ENCODE measurements around the gene SAMD3. TPM values are rescaled to one million over a fixed set of nuclear protein-coding genes. Genes with fewer than 3 reads are reported as not detected.

SAMD3 gene
- total RNA-seq, 4 donors from 2014 or later, result 4.0 to 4.4 TPM; not detected in 2

DNA sequence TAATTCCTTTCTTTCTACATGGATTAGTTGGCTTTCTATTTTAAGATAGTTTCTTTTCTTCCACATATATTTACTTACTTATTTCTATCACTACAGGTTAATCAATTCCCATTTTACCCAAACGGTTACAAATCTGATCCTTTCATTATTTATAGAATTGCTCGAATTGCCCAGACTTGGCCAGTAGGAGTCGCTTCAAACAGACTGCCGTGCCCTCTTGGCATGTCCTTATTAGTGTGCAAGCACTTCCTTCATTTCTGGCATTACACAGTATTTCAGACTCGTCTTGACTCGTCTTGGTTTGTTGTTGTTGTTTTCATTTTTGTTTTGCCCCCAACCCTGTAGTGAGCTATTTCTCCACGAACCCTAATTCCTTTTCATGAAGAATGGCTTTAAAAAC, 74.6 kb downstream of the SAMD3 start:
- TF ChIP-seq, protein P1, sequence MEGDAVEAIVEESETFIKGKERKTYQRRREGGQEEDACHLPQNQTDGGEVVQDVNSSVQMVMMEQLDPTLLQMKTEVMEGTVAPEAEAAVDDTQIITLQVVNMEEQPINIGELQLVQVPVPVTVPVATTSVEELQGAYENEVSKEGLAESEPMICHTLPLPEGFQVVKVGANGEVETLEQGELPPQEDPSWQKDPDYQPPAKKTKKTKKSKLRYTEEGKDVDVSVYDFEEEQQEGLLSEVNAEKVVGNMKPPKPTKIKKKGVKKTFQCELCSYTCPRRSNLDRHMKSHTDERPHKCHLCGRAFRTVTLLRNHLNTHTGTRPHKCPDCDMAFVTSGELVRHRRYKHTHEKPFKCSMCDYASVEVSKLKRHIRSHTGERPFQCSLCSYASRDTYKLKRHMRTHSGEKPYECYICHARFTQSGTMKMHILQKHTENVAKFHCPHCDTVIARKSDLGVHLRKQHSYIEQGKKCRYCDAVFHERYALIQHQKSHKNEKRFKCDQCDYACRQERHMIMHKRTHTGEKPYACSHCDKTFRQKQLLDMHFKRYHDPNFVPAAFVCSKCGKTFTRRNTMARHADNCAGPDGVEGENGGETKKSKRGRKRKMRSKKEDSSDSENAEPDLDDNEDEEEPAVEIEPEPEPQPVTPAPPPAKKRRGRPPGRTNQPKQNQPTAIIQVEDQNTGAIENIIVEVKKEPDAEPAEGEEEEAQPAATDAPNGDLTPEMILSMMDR (IDR thresholded peaks at IDR 0.05), result no peak
- no peaks in the 10 kb centered on the region for H3K36me3 ChIP-seq
- H3K27me3 ChIP-seq, result no peaks in the 10 kb centered on the region
- H3K9me3 ChIP-seq, result no peaks in the 10 kb centered on the region
- 84 to 96% methylated on average over 4 to 7 of the region's 7 CpGs for WGBS, 2 donors (ENCODE audit: low coverage in 1 of 2)
- H3K4me3 ChIP-seq, result no peak overlapping the region
- in situ Hi-C loops (cut with MboI; ENCODE audit: low pct_ligation_motif_present in 1 of 4, low pct_unique_long_range_greater_than_20kb in 1 of 4, low sequenced_read_pairs in 3 of 4) (no loop called here), intact Hi-C loops (cut with DNase I; ENCODE audit: low total_unique reads) (no loop called here)
- H3K4me1 ChIP-seq, result no peaks in the 10 kb centered on the region
- H3K27ac ChIP-seq, result no peak overlapping the region
- DNase-seq, result no peak

DNA sequence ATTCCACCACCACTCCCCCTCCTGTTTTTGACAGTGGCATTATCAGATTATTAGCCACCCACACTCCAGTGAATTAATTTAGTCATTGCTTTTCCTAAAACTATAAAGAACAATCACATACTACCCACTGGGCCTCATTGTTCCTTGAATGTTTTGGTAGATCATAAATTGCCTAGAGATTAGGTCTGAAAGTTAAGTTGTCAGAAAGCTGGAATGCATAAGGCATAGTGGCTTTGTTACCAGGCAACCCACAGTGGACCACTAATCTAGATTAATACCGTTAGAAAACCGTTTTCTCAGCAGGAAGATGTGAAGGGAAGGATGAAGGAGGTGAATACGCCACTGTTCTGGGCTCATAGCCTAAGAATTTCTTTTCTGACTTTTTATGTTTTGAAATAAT, 75.6 kb downstream of the SAMD3 start:
- no peaks in the 10 kb centered on the region for H3K9me3 ChIP-seq
- H3K4me1 ChIP-seq, result no peaks in the 10 kb centered on the region
- intact Hi-C loops (cut with DNase I; ENCODE audit: low total_unique reads), result no loop called here
- H3K27me3 ChIP-seq, result no peaks in the 10 kb centered on the region
- in situ Hi-C loops (cut with MboI; ENCODE audit: low pct_ligation_motif_present in 1 of 4, low pct_unique_long_range_greater_than_20kb in 1 of 4, low sequenced_read_pairs in 3 of 4), result no loop called here
- no peaks in the 10 kb centered on the region for H3K36me3 ChIP-seq
- H3K4me3 ChIP-seq, result no peak overlapping the region
- H3K27ac ChIP-seq, result no peak overlapping the region
- no peak for DNase-seq
- TF ChIP-seq POLR2A (IDR thresholded peaks at IDR 0.05) (no peak), EP300 (IDR thresholded peaks at IDR 0.05; ENCODE audit: low read depth) (no peak)
- 67 to 87% methylated on average over 3 of the region's 3 CpGs for WGBS, 2 donors (ENCODE audit: low coverage in 1 of 2)

DNA sequence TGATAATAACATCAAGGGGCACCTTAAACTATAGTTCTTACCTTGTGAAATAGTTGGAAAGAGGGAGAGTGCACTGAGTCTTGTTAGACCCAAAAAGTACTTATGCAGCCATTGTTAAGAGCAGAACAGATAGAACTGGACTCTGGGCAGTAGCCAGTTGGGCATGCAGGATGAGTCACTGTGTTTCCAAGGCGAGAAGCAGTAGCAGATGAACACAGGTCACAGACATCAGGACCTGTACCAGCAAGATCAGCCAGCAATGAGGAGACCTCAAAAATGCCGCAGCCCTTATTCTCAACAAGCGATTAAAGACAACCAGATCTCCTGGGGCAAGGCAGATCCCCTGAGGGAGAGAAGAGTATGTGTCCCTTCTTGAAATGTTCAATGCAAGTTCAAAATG, 79.0 kb downstream of the SAMD3 start:
- Histone ChIP-seq H3K4me1 (no peaks in the 10 kb centered on the region), H3K9me3 (no peaks in the 10 kb centered on the region), H3K27ac (no peak overlapping the region), H3K4me3 (no peak overlapping the region), H3K36me3 (no peaks in the 10 kb centered on the region), H3K27me3 (no peaks in the 10 kb centered on the region)
- DNase-seq, result no peak
- TF ChIP-seq POLR2AphosphoS5 (IDR thresholded peaks at IDR 0.05) (no peak), EP300 (IDR thresholded peaks at IDR 0.05; ENCODE audit: low read depth) (no peak), POLR2A (IDR thresholded peaks at IDR 0.05) (no peak)
- TF ChIP-seq, protein P1 (IDR thresholded peaks at IDR 0.05), result no peak
- 95% methylated on average over 3 of the region's 3 CpGs; no CpG with 5 or more reads in 1 of the 2 donors for WGBS, 2 donors (ENCODE audit: low coverage in 1 of 2)
- intact Hi-C loops (cut with DNase I; ENCODE audit: low total_unique reads), result no loop called here
- in situ Hi-C loops (cut with MboI; ENCODE audit: low pct_ligation_motif_present in 1 of 4, low pct_unique_long_range_greater_than_20kb in 1 of 4, low sequenced_read_pairs in 3 of 4), result no loop called here

DNA sequence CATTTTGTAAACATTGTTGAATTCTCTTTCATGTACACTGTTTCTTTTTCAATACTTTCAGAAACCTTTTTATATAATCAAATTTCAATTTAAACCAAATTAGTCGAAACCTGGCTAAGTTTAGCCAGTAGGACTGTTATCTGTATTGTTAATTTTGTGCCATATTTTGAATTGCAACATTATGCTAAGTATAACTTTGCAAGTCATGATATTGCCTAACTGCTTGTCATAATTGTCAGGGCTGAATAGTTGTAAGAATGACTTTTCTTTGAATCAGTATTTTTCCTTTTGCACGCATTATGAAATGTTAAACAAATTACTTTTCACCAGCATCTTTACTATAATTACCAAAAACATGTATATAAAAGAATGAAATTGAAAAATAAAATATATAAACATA, 82.7 kb downstream of the SAMD3 start:
- in situ Hi-C loops (cut with MboI; ENCODE audit: low pct_ligation_motif_present in 1 of 4, low pct_unique_long_range_greater_than_20kb in 1 of 4, low sequenced_read_pairs in 3 of 4), result no loop called here
- intact Hi-C loops (cut with DNase I; ENCODE audit: low total_unique reads), result no loop called here
- H3K27me3 ChIP-seq, result no peaks in the 10 kb centered on the region
- no peaks in the 10 kb centered on the region for H3K4me1 ChIP-seq
- no peak for TF ChIP-seq POLR2A (IDR thresholded peaks at IDR 0.05)
- TF ChIP-seq, protein P1 (IDR thresholded peaks at IDR 0.05), result no peak
- TF ChIP-seq POLR2AphosphoS5 (IDR thresholded peaks at IDR 0.05), result no peak
- no peak for TF ChIP-seq EP300 (IDR thresholded peaks at IDR 0.05; ENCODE audit: low read depth)
- H3K4me3 ChIP-seq, result no peak overlapping the region
- 88 to 98% methylated on average over 2 of the region's 2 CpGs for WGBS, 2 donors (ENCODE audit: low coverage in 1 of 2)
- no peaks in the 10 kb centered on the region for H3K9me3 ChIP-seq
- H3K36me3 ChIP-seq, result no peaks in the 10 kb centered on the region
- no peak overlapping the region for H3K27ac ChIP-seq
- no peak for DNase-seq

DNA sequence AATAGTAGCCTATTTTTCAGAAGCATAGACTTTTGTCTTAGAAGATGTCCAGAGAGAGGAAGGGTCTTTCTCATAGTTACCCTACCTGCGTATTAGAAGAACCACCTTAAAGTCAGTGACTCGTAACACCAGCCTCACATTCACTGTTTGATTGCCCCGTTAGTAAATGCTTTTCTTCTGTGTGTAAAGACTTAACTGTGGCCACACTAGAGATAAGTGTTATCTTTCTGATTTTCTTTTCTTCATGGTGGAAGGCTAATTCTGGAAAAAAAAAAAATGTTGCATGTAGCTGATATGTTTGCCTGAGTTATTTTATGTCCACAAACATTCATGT, 83.9 kb downstream of the SAMD3 start:
- no peak overlapping the region for H3K27ac ChIP-seq
- DNase-seq, result no peak
- H3K27me3 ChIP-seq, result no peaks in the 10 kb centered on the region
- in situ Hi-C loops (cut with MboI; ENCODE audit: low pct_ligation_motif_present in 1 of 4, low pct_unique_long_range_greater_than_20kb in 1 of 4, low sequenced_read_pairs in 3 of 4) (no loop called here), intact Hi-C loops (cut with DNase I; ENCODE audit: low total_unique reads) (no loop called here)
- H3K4me3 ChIP-seq, result no peak overlapping the region
- peaks cover 0 to 5% (median 0%) of the 10 kb centered on the region in 4 donors for H3K4me1 ChIP-seq
- H3K36me3 ChIP-seq, result no peaks in the 10 kb centered on the region
- no peaks in the 10 kb centered on the region for H3K9me3 ChIP-seq
- TF ChIP-seq POLR2A (IDR thresholded peaks at IDR 0.05), result no peak
- WGBS, 2 donors (ENCODE audit: low coverage in 1 of 2), result 71 to 80% methylated on average over 3 of the region's 3 CpGs

Measured in transverse colon (tissue), 4 donors.